Small intestine (tissue), 7 donors: ENCODE measurements around the gene RIF1. TPM values are rescaled to one million over a fixed set of nuclear protein-coding genes. Genes with fewer than 3 reads are reported as not detected.
A peak's percentile ranks its signal among the peaks of the same experiment; 100 is the strongest.
"Not testable (repeated sequence)": the region's sequence is repeated elsewhere in the genome, so short reads cannot be mapped to it uniquely, and the experiment has no call there.

ENCODE experiments used
- DNase-seq, 2 donors: peaks; one replicate each; pipeline versions ENCODE4 v3.0.0 to v3.0.0-alpha.2; 2013
- FAIRE-seq: peaks from 2 replicates; lab custom pipeline; 2012; peaks lifted over from hg19 to GRCh38; lab: Jason Lieb, UNC
- H3K27ac ChIP-seq, 3 donors: one replicate each; pipeline ENCODE4 v1.5.1; 2013; ENCODE audit warnings: low read length in 2 of 3, mild to moderate bottlenecking in 2 of 3, control low read depth in 1 of 3, inconsistent platforms in 1 of 3, low read depth in 1 of 3, moderate library complexity in 1 of 3
- H3K27me3 ChIP-seq, 3 donors: one replicate each; pipeline ENCODE4 v1.6.1; 2013; ENCODE audit warnings: low read length in 3 of 3, inconsistent platforms in 1 of 3; ENCODE audit not compliant: control insufficient read depth in 3 of 3, insufficient read depth in 3 of 3
- H3K36me3 ChIP-seq, 3 donors: one replicate each; pipeline ENCODE4 v1.6.1; 2013; ENCODE audit warnings: low read length in 3 of 3, inconsistent platforms in 1 of 3, low read depth in 1 of 3, mild to moderate bottlenecking in 1 of 3, moderate library complexity in 1 of 3; ENCODE audit not compliant: control insufficient read depth in 3 of 3, insufficient read depth in 2 of 3
- H3K4me1 ChIP-seq, 3 donors: one replicate each; pipeline ENCODE4 v1.6.1; 2013; ENCODE audit warnings: low read length in 2 of 3, inconsistent platforms in 1 of 3, low read depth in 1 of 3, mild to moderate bottlenecking in 1 of 3, moderate library complexity in 1 of 3; ENCODE audit not compliant: control insufficient read depth in 3 of 3, insufficient read depth in 2 of 3
- H3K4me3 ChIP-seq, 3 donors: one replicate each; pipeline ENCODE4 v1.5.1; 2013; ENCODE audit warnings: low read length in 3 of 3, control low read depth in 1 of 3, inconsistent platforms in 1 of 3, low read depth in 1 of 3, mild to moderate bottlenecking in 1 of 3, moderate library complexity in 1 of 3
- H3K9me3 ChIP-seq, 2 donors: one replicate each; pipeline ENCODE4 v1.6.1; 2013; ENCODE audit warnings: low read depth in 1 of 2, low read length in 1 of 2; ENCODE audit not compliant: control insufficient read depth in 2 of 2, insufficient read depth in 1 of 2
- WGBS, 3 donors: extraction: QIAGEN DNeasy Blood & Tissue Kit; methylation state at CpG; one replicate each; pipeline ENCODE4 v1.1.7; 2013; 5-methylcytosine and 5-hydroxymethylcytosine counted together
- polyA plus RNA-seq, 4 donors: library from polyadenylated mRNA; stranded (reverse) in 3 of 4; unstranded in 1 of 4; fragments of 200-250 nt in 3 of 4; fragments of 120-200 nt in 1 of 4; gene quantifications; one replicate each; pipeline versions ENCODE4 v1.2.1 to v1.2.3, GENCODE V29; 2013
- donor health status: healthy with polysubstance abuse.
- donor health status: control.
- donor health status: control.
- donor health status: Bipolar disorder and iron deficiency.
- donor health status: healthy.

Gene RIF1
- polyA plus RNA-seq, 4 donors, result 1.9 to 19.6 (median 3.1) TPM

- Histone ChIP-seq H3K27me3 (no peaks in the 10 kb centered on the region), H3K27ac (no peak overlapping the region), H3K36me3 (no peaks in the 10 kb centered on the region), H3K4me3 (no peak overlapping the region), H3K4me1 (no peaks in the 10 kb centered on the region), H3K9me3 (no peaks in the 10 kb centered on the region)
- DNase-seq, result no peak
- FAIRE-seq, result no peak
- 50 to 68% (median 56%) methylated on average over 4 of the region's 4 CpGs for WGBS, 3 donors
Observed at GRCh38 chr2:151403914-151404313, 5.8 kb upstream of the RIF1 start.

DNA sequence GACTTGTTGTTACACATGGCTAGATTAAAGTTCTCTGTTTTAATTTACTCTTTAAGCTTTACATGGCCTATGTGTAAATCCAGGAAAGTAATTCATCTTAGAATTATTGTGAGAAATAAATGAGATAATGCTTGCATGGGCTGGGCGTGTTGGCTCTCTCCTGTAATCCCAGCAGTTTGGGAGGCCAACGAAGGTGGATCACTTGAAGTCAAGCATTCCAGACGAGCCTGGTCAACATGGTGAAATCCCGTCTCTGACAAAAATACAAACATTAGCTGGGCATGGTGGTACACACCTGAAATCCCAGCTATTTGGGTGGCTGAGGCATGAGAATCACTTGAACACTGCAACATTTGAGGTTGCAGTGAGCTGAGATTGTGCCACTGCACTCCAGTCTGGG is 4.3 kb upstream of the RIF1 start:
- H3K9me3 ChIP-seq, result no peaks in the 10 kb centered on the region
- no peaks in the 10 kb centered on the region for H3K36me3 ChIP-seq
- no peak overlapping the region for H3K27ac ChIP-seq
- H3K4me1 ChIP-seq, result no peaks in the 10 kb centered on the region
- H3K27me3 ChIP-seq, result no peaks in the 10 kb centered on the region
- H3K4me3 ChIP-seq, result no peak overlapping the region
- DNase-seq (no peak), FAIRE-seq (no peak)
- WGBS, 3 donors, result 73 to 91% (median 87%) methylated on average over 4 of the region's 4 CpGs

- Histone ChIP-seq H3K27ac (no peak overlapping the region), H3K36me3 (peaks cover 0 to 2% (median 0%) of the 10 kb centered on the region in 3 donors), H3K9me3 (no peaks in the 10 kb centered on the region), H3K4me3 (no peak overlapping the region), H3K4me1 (no peaks in the 10 kb centered on the region), H3K27me3 (no peaks in the 10 kb centered on the region)
- no peak for FAIRE-seq
- DNase-seq, result no peak
Observed at GRCh38 chr2:151407281-151407680, 2.4 kb upstream of the RIF1 start.

DNA sequence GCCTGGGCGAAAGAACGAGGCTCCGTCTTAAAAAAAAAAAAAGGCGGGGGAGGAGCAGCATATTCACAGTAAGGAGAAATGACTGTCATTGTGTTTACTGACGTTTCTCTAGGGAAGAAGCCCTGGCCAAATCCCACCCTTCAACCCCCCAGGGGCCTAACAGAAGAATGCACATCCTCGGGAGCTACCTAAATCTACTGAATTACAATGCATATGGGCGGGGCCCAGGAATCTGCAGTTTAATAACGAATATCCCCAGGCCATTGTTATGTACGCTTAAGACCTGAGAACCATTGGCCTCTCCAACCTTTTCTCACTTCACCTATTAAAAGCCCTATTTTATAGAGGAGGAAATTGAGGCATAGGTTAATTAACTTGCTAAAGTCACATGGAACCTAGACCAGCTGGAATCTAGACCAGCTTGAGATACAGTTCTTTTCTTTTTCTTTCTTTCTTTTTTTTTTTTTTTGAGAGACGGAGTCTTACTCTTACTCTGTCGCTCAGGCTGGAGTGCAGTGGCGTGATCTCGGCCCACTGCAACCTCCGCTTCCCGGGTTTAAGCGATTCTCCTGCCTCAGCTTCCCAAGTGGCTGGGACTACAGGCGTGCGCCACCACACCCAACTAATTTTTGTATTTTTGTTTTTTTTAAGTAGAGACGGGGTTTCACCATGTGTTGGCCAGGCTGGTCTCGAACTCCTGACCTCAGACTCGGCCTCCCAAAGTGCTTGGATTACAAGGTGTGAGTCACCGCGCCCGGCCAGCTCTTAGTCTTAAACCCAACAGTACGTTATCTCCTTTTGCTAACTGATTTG is 708 bp upstream of the RIF1 start:
- Histone ChIP-seq H3K27ac (peak overlapping the region in 1 of 3 donors; percentile 96), H3K27me3 (no peaks in the 10 kb centered on the region), H3K36me3 (peaks cover 0 to 12% (median 0%) of the 10 kb centered on the region in 3 donors), H3K9me3 (no peaks in the 10 kb centered on the region), H3K4me3 (peak overlapping the region in 1 of 3 donors; percentile 94), H3K4me1 (no peaks in the 10 kb centered on the region)
- FAIRE-seq (no peak), DNase-seq (no peak)
- WGBS, 3 donors, result 81 to 86% (median 83%) methylated on average over 25 of the region's 25 CpGs

- H3K27ac ChIP-seq, result peak overlapping the region; percentile 75 to 99 (median 96)
- H3K4me3 ChIP-seq, result peak overlapping the region; percentile 79 to 94 (median 89)
- DNase-seq (no peak), FAIRE-seq (no peak)
- 1% methylated on average over 21 of the region's 21 CpGs for WGBS, 3 donors
- no peaks in the 10 kb centered on the region for H3K4me1 ChIP-seq
- peaks cover 0 to 19% (median 0%) of the 10 kb centered on the region in 3 donors for H3K36me3 ChIP-seq
- no peaks in the 10 kb centered on the region for H3K27me3 ChIP-seq
- no peaks in the 10 kb centered on the region for H3K9me3 ChIP-seq
Observed at GRCh38 chr2:151410485-151410834, 758 bp downstream of the RIF1 start.

- WGBS, 3 donors, result 90 to 96% (median 91%) methylated on average over 3 of the region's 3 CpGs
- H3K27ac ChIP-seq, result no peak overlapping the region
- FAIRE-seq (no peak), DNase-seq (no peak)
- no peaks in the 10 kb centered on the region for H3K27me3 ChIP-seq
- no peaks in the 10 kb centered on the region for H3K4me1 ChIP-seq
- H3K36me3 ChIP-seq, result peaks cover 9 to 41% (median 21%) of the 10 kb centered on the region in 3 donors
- no peaks in the 10 kb centered on the region for H3K9me3 ChIP-seq
- no peak overlapping the region for H3K4me3 ChIP-seq
Observed at GRCh38 chr2:151417650-151418049, 7.9 kb downstream of the RIF1 start.

GRCh38 chr2:151421681-151422080 is 12.0 kb downstream of the RIF1 start:
- not testable (repeated sequence) for H3K4me1 ChIP-seq, H3K4me3 ChIP-seq, DNase-seq, H3K9me3 ChIP-seq, FAIRE-seq, H3K27me3 ChIP-seq, H3K27ac ChIP-seq
- 97% methylated on average over 12 of the region's 12 CpGs for WGBS, 3 donors
- H3K36me3 ChIP-seq, result peaks cover 5 to 38% (median 21%) of the 10 kb centered on the region in 3 donors

GRCh38 chr2:151422917-151423439 is 13.3 kb downstream of the RIF1 start:
- peaks cover 5 to 46% (median 19%) of the 10 kb centered on the region in 3 donors for H3K36me3 ChIP-seq
- no peaks in the 10 kb centered on the region for H3K4me1 ChIP-seq
- WGBS, 3 donors, result 66 to 83% (median 69%) methylated on average over 3 of the region's 3 CpGs
- no peaks in the 10 kb centered on the region for H3K27me3 ChIP-seq
- no peak overlapping the region for H3K4me3 ChIP-seq
- H3K9me3 ChIP-seq, result no peaks in the 10 kb centered on the region
- H3K27ac ChIP-seq, result peak overlapping the region in 1 of 3 donors; percentile 5
- DNase-seq (no peak), FAIRE-seq (no peak)
